ENCODE measurements around the gene TEAD1. TPM values are rescaled to one million over a fixed set of nuclear protein-coding genes. Genes with fewer than 3 reads are reported as not detected.

TEAD1 gene
- total RNA-seq, 2 experiments from 2014 or later = 0.11 TPM; not detected in 1

- H3K9me3 Mint-ChIP-seq = peaks cover 3% of the 10 kb centered on the region
- no peaks in the 10 kb centered on the region for H3K4me1 ChIP-seq (ENCODE audit: insufficient read depth, low read length)
- H3K27me3 Mint-ChIP-seq = peaks cover 33% of the 10 kb centered on the region
- no peak overlapping the region for H3K4me3 ChIP-seq (ENCODE audit: low read length)
- H3K4me1 Mint-ChIP-seq (ENCODE audit: low read depth) = no peaks in the 10 kb centered on the region
- no peak overlapping the region for H3K27ac ChIP-seq (ENCODE audit: low read depth in 1 of 2, low read length in 2 of 2)
- no peaks in the 10 kb centered on the region for H3K36me3 Mint-ChIP-seq (ENCODE audit: low read depth)
- ChIA-PET CTCF (no interaction called here), POLR2A (no interaction called here)
- intact Hi-C loops (cut with DNase I, micrococcal nuclease) = no loop called here
- H3K9me3 ChIP-seq (ENCODE audit: control insufficient read depth in 1 of 2, insufficient read depth in 1 of 2, low read length in 2 of 2) = no peaks in the 10 kb centered on the region
- TF ChIP-seq CTCF (IDR thresholded peaks at IDR 0.05) = no peak
- H3K4me3 Mint-ChIP-seq = no peak overlapping the region
- DNase-seq = no peak
- H3K27me3 ChIP-seq (ENCODE audit: control insufficient read depth in 1 of 2, insufficient read depth in 2 of 2, low read length in 2 of 2) = no peaks in the 10 kb centered on the region
- H3K27ac Mint-ChIP-seq = no peak overlapping the region
- no peak for ATAC-seq (ENCODE audit: poor library complexity)
- no peaks in the 10 kb centered on the region for H3K36me3 ChIP-seq (ENCODE audit: insufficient read depth, low read length)
Measured at GRCh38 chr11:12743834-12744449, 69.7 kb downstream of the TEAD1 start.

GRCh38 chr11:12744826-12745502 lies 70.7 kb downstream of the TEAD1 start:
- no peaks in the 10 kb centered on the region for H3K4me1 Mint-ChIP-seq (ENCODE audit: low read depth)
- no peak overlapping the region for H3K4me3 ChIP-seq (ENCODE audit: low read length)
- no peaks in the 10 kb centered on the region for H3K36me3 ChIP-seq (ENCODE audit: insufficient read depth, low read length)
- H3K4me1 ChIP-seq (ENCODE audit: insufficient read depth, low read length) = no peaks in the 10 kb centered on the region
- no peak overlapping the region for H3K27ac Mint-ChIP-seq
- no peak overlapping the region for H3K27ac ChIP-seq (ENCODE audit: low read depth in 1 of 2, low read length in 2 of 2)
- intact Hi-C loops (cut with DNase I, micrococcal nuclease) = no loop called here
- ChIA-PET POLR2A (no interaction called here), CTCF (no interaction called here)
- no peak for TF ChIP-seq CTCF (IDR thresholded peaks at IDR 0.05)
- H3K36me3 Mint-ChIP-seq (ENCODE audit: low read depth) = no peaks in the 10 kb centered on the region
- ATAC-seq (ENCODE audit: poor library complexity) = no peak
- no peak for DNase-seq
- no peaks in the 10 kb centered on the region for H3K27me3 ChIP-seq (ENCODE audit: control insufficient read depth in 1 of 2, insufficient read depth in 2 of 2, low read length in 2 of 2)
- H3K9me3 Mint-ChIP-seq = peaks cover 3% of the 10 kb centered on the region
- no peaks in the 10 kb centered on the region for H3K9me3 ChIP-seq (ENCODE audit: control insufficient read depth in 1 of 2, insufficient read depth in 1 of 2, low read length in 2 of 2)
- no peak overlapping the region for H3K4me3 Mint-ChIP-seq
- H3K27me3 Mint-ChIP-seq = peaks cover 33% of the 10 kb centered on the region

- CTCF ChIA-PET = interaction anchor here (1.4 kb wide), 1 partner anchor 9 kb away, joined by 3 read pairs; no protein-coding TSS in a partner anchor
- H3K9me3 ChIP-seq (ENCODE audit: control insufficient read depth in 1 of 2, insufficient read depth in 1 of 2, low read length in 2 of 2) = no peaks in the 10 kb centered on the region
- ATAC-seq (ENCODE audit: poor library complexity) = no peak
- Mint-ChIP-seq H3K36me3 (ENCODE audit: low read depth) (no peaks in the 10 kb centered on the region), H3K9me3 (no peaks in the 10 kb centered on the region), H3K27me3 (peaks cover 34% of the 10 kb centered on the region), H3K27ac (no peak overlapping the region), H3K4me3 (no peak overlapping the region), H3K4me1 (ENCODE audit: low read depth) (no peaks in the 10 kb centered on the region)
- POLR2A ChIA-PET = no interaction called here
- intact Hi-C loops (cut with DNase I, micrococcal nuclease) = no loop called here
- no peak overlapping the region for H3K27ac ChIP-seq (ENCODE audit: low read depth in 1 of 2, low read length in 2 of 2)
- H3K4me1 ChIP-seq (ENCODE audit: insufficient read depth, low read length) = no peaks in the 10 kb centered on the region
- no peaks in the 10 kb centered on the region for H3K27me3 ChIP-seq (ENCODE audit: control insufficient read depth in 1 of 2, insufficient read depth in 2 of 2, low read length in 2 of 2)
- H3K36me3 ChIP-seq (ENCODE audit: insufficient read depth, low read length) = no peaks in the 10 kb centered on the region
- TF ChIP-seq CTCF (IDR thresholded peaks at IDR 0.05) = no peak
- DNase-seq = no peak
- no peak overlapping the region for H3K4me3 ChIP-seq (ENCODE audit: low read length)
Measured at GRCh38 chr11:12745787-12746186, 71.6 kb downstream of the TEAD1 start.
